Measurements from ENCODE around the gene HEXIM2. TPM values are rescaled to one million over a fixed set of nuclear protein-coding genes. Genes with fewer than 3 reads are reported as not detected.
A peak's percentile ranks its signal among the peaks of the same experiment; 100 is the strongest.

Gene HEXIM2, protein sequence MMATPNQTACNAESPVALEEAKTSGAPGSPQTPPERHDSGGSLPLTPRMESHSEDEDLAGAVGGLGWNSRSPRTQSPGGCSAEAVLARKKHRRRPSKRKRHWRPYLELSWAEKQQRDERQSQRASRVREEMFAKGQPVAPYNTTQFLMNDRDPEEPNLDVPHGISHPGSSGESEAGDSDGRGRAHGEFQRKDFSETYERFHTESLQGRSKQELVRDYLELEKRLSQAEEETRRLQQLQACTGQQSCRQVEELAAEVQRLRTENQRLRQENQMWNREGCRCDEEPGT
- total RNA-seq (2014; rRNA removed; shearing (Covaris generic)) (9.0 and 9.8 TPM in 2 replicates), polyA plus RNA-seq (2016; fragmentation: Nextera tagmentation; extraction: Ambion mirVana) (9.5 and 12.4 TPM in 2 replicates)
- long read RNA-seq, transcript HEXIM2-207 (3 exons, 1,246 nt) = major isoform, 7 of 20 reads
- long read RNA-seq, transcript HEXIM2-204 (4 exons, 796 nt) = minor isoform, 5 of 20 reads
- long read RNA-seq, partial matches to known transcripts = 1 of 20 reads
- long read RNA-seq, other reads (novel, unspliced or antisense) = 4 of 20 reads

DNA sequence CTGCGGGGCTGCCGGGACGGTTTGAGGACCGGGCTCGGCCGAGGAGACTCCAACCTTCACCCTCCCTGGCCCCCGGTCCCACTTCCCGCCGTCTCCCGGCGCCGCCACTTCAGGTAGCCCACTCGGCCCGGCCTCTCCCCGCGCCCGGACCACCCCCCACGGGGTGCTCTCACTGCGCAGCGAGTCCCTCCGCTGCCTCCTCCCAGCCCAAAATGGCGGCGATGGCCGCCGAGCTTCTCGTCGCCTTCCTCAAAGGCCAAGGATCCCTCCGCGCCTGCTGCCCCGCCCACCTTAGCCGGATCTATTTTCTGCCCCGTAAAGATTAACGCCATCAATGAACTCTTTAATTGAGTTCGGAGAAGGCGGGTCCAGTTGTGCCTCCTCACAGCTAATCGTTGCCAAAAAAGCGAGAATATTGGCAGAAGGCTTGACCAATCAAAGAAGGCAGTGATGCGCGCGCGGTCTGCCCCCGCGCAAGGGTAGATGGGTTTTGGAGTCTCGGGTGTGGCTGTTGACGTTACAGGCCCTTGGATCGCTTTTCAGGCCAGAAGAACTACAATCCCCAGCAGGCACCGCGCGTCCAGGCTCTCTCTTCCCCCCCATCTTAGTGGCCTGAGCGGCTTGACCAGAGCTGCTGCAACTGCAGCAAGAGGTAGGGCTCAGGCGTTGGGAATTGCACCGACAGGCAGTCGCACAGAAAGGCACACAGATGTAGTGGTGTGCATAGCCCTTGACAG is at the start of gene HEXIM2:
Gene HEXIM2 (plus strand): TSS at position 588 of the 737 bp plus-strand sequence. CDS start 919 bp downstream, outside the sequence.
- H3F3A ChIP-seq (replicated peaks; ENCODE audit: low read depth) = peaks cover 9% of the 10 kb centered on the region; the same call in 1 of the 2 replicates
- H3K4me1 ChIP-seq (ENCODE audit: insufficient read depth) = peaks cover 7% of the 10 kb centered on the region
- H3K4me3 Mint-ChIP-seq = peak within 1 kb of the TSS; percentile 95
- TF ChIP-seq ZNF114 (CRISPR knock-in tag; IDR thresholded peaks at IDR 0.05) (no peak), EZH2 (IDR thresholded peaks at IDR 0.05; ENCODE audit: low read depth, unreplicated experiment) (no peak), CREB1 (CRISPR knock-in tag; IDR thresholded peaks at IDR 0.05; ENCODE audit: low read depth) (peak; percentile 87; the same call in 1 of the 2 replicates), NANOG (IDR thresholded peaks at IDR 0.05; ENCODE audit: borderline replicate concordance) (no peak), POLR2AphosphoS5 (IDR thresholded peaks at IDR 0.05; ENCODE audit: low read depth) (peak; percentile 80)
- TF ChIP-seq, protein P1, sequence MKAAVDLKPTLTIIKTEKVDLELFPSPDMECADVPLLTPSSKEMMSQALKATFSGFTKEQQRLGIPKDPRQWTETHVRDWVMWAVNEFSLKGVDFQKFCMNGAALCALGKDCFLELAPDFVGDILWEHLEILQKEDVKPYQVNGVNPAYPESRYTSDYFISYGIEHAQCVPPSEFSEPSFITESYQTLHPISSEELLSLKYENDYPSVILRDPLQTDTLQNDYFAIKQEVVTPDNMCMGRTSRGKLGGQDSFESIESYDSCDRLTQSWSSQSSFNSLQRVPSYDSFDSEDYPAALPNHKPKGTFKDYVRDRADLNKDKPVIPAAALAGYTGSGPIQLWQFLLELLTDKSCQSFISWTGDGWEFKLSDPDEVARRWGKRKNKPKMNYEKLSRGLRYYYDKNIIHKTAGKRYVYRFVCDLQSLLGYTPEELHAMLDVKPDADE (IDR thresholded peaks at IDR 0.05) = peak; percentile 94
- no peaks in the 10 kb centered on the region for H3K9me2 ChIP-seq (ENCODE audit: insufficient read depth)
- peaks cover 14% of the 10 kb centered on the region for H3K36me3 Mint-ChIP-seq (ENCODE audit: low read depth)
- ATAC-seq (peak; percentile 87), DNase-seq (ENCODE audit: low spot score) (peak; percentile 100)
- peaks cover 26% of the 10 kb centered on the region for H3K4me1 Mint-ChIP-seq
- no peaks in the 10 kb centered on the region for H3K36me3 ChIP-seq (ENCODE audit: insufficient read depth)
- H3K27ac Mint-ChIP-seq = peak within 1 kb of the TSS; percentile 98
- H4K20me1 ChIP-seq (replicated peaks; ENCODE audit: insufficient read depth) = no peaks in the 10 kb centered on the region
- peak within 1 kb of the TSS; percentile 95 for H3K4me2 ChIP-seq
- H3K9me3 Mint-ChIP-seq = no peaks in the 10 kb centered on the region
- peaks cover 10% of the 10 kb centered on the region for H3K27me3 Mint-ChIP-seq (ENCODE audit: insufficient read depth, low read depth, poor library complexity)
- H2AFZ ChIP-seq = no peak within 1 kb of the TSS
- peak within 1 kb of the TSS; percentile 89 for H3K27ac ChIP-seq (ENCODE audit: low read depth)
- H3K27me3 ChIP-seq (ENCODE audit: insufficient read depth) = no peaks in the 10 kb centered on the region
- H3K4me3 ChIP-seq = peak within 1 kb of the TSS; percentile 86
- H3K79me2 ChIP-seq (replicated peaks; ENCODE audit: insufficient read depth) = peaks cover 13% of the 10 kb centered on the region

DNA sequence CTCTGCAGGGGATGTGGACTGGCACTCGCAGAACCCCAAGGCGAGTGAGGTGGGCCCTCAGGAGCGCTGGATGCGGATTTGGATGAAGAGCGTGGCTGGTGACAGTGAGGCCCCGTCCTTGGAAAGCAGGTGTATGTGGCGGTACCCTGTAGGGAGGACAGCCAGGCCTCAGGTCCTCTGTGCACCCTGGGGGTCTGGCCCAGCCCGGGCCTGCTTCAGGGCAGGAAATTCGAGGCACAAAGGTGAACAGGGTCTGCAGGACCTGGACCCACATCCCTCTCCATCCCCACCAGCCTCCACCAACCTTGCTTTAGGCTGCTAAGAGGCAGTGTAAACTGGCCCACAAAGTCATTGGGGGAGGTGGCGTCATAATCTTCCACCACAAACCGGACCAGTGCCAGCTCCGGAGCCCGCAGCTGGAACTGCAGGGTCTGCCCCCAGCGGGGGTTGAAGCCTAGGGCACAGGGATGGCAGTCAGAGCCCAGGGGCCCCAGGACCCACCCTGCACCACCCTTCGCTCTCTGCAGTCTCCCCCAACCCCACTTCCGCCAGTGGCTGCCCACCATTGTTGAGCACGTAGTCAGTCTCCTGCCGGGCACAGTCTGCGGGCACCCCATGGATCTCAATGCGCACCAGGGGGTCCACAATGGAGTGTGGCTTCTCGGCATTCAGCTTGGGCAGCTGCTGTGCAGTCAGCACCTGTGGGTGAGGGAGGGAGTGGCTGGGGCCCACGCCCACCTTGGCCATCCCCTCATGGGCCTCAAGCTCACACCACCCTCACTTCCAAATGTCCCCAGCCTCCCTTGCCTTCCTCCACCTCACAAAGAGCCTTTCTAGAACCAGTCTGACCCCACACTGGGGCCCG is 48.9 kb upstream of the HEXIM2 start:
- no peaks in the 10 kb centered on the region for H3K79me2 ChIP-seq (replicated peaks; ENCODE audit: insufficient read depth)
- DNase-seq (ENCODE audit: low spot score) = no peak
- H3F3A ChIP-seq (replicated peaks; ENCODE audit: low read depth) = peaks cover 2% of the 10 kb centered on the region; the same call in 1 of the 2 replicates
- H3K27ac ChIP-seq (ENCODE audit: low read depth) = no peak overlapping the region
- no peaks in the 10 kb centered on the region for H3K9me3 Mint-ChIP-seq
- H3K36me3 ChIP-seq (ENCODE audit: insufficient read depth) = no peaks in the 10 kb centered on the region
- no peaks in the 10 kb centered on the region for H4K20me1 ChIP-seq (replicated peaks; ENCODE audit: insufficient read depth)
- no peak overlapping the region for H3K4me3 ChIP-seq
- H3K27me3 ChIP-seq (ENCODE audit: insufficient read depth) = no peaks in the 10 kb centered on the region
- peaks cover 31% of the 10 kb centered on the region for H3K4me1 Mint-ChIP-seq
- no peak overlapping the region for H3K4me2 ChIP-seq
- no peak for ATAC-seq
- H3K36me3 Mint-ChIP-seq (ENCODE audit: low read depth) = peaks cover 12% of the 10 kb centered on the region
- H3K4me1 ChIP-seq (ENCODE audit: insufficient read depth) = peaks cover 4% of the 10 kb centered on the region; the same call in 1 of the 2 replicates
- H3K9me2 ChIP-seq (ENCODE audit: insufficient read depth) = no peaks in the 10 kb centered on the region
- no peak overlapping the region; the same call in 1 of the 2 replicates for H3K27ac Mint-ChIP-seq
- H3K4me3 Mint-ChIP-seq = no peak overlapping the region
- H2AFZ ChIP-seq = no peak overlapping the region
- H3K27me3 Mint-ChIP-seq (ENCODE audit: insufficient read depth, low read depth, poor library complexity) = peaks cover 22% of the 10 kb centered on the region
- TF ChIP-seq ZNF331 (CRISPR knock-in tag; IDR thresholded peaks at IDR 0.05; ENCODE audit: low read depth) (no peak), NANOG (IDR thresholded peaks at IDR 0.05; ENCODE audit: borderline replicate concordance) (no peak), EZH2 (IDR thresholded peaks at IDR 0.05; ENCODE audit: low read depth, unreplicated experiment) (no peak)
- TF ChIP-seq, protein P2, sequence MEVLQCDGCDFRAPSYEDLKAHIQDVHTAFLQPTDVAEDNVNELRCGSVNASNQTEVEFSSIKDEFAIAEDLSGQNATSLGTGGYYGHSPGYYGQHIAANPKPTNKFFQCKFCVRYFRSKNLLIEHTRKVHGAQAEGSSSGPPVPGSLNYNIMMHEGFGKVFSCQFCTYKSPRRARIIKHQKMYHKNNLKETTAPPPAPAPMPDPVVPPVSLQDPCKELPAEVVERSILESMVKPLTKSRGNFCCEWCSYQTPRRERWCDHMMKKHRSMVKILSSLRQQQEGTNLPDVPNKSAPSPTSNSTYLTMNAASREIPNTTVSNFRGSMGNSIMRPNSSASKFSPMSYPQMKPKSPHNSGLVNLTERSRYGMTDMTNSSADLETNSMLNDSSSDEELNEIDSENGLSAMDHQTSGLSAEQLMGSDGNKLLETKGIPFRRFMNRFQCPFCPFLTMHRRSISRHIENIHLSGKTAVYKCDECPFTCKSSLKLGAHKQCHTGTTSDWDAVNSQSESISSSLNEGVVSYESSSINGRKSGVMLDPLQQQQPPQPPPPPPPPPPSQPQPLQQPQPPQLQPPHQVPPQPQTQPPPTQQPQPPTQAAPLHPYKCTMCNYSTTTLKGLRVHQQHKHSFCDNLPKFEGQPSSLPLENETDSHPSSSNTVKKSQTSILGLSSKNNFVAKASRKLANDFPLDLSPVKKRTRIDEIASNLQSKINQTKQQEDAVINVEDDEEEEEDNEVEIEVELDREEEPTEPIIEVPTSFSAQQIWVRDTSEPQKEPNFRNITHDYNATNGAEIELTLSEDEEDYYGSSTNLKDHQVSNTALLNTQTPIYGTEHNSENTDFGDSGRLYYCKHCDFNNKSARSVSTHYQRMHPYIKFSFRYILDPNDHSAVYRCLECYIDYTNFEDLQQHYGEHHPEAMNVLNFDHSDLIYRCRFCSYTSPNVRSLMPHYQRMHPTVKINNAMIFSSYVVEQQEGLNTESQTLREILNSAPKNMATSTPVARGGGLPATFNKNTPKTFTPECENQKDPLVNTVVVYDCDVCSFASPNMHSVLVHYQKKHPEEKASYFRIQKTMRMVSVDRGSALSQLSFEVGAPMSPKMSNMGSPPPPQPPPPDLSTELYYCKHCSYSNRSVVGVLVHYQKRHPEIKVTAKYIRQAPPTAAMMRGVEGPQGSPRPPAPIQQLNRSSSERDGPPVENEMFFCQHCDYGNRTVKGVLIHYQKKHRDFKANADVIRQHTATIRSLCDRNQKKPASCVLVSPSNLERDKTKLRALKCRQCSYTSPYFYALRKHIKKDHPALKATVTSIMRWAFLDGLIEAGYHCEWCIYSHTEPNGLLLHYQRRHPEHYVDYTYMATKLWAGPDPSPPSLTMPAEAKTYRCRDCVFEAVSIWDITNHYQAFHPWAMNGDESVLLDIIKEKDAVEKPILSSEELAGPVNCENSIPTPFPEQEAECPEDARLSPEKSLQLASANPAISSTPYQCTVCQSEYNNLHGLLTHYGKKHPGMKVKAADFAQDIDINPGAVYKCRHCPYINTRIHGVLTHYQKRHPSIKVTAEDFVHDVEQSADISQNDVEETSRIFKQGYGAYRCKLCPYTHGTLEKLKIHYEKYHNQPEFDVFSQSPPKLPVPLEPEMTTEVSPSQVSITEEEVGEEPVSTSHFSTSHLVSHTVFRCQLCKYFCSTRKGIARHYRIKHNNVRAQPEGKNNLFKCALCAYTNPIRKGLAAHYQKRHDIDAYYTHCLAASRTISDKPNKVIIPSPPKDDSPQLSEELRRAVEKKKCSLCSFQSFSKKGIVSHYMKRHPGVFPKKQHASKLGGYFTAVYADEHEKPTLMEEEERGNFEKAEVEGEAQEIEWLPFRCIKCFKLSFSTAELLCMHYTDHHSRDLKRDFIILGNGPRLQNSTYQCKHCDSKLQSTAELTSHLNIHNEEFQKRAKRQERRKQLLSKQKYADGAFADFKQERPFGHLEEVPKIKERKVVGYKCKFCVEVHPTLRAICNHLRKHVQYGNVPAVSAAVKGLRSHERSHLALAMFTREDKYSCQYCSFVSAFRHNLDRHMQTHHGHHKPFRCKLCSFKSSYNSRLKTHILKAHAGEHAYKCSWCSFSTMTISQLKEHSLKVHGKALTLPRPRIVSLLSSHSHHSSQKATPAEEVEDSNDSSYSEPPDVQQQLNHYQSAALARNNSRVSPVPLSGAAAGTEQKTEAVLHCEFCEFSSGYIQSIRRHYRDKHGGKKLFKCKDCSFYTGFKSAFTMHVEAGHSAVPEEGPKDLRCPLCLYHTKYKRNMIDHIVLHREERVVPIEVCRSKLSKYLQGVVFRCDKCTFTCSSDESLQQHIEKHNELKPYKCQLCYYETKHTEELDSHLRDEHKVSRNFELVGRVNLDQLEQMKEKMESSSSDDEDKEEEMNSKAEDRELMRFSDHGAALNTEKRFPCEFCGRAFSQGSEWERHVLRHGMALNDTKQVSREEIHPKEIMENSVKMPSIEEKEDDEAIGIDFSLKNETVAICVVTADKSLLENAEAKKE (CRISPR knock-in tag; IDR thresholded peaks at IDR 0.05) = no peak

Data from GM23338 (cell line).